ENCODE data around the gene HABP2.

Gene HABP2

GRCh38 chr10:113627836-113628235 is 75.0 kb downstream of the HABP2 start:
- Histone ChIP-seq H3K27ac (ENCODE audit: extremely low read depth, low read depth, low read length) (no peak overlapping the region), H3K4me1 (ENCODE audit: control insufficient read depth, insufficient read depth, low read length) (0 out of 2 replicates have a peak, but pooled peaks cover 7% of the 10 kb centered on the region), H3K36me3 (ENCODE audit: control insufficient read depth in 2 of 2, insufficient read depth in 1 of 2, low read length in 2 of 2) (no peaks in the 10 kb centered on the region), H3K9me3 (ENCODE audit: control insufficient read depth, insufficient read depth, low read depth, low read length) (no peaks in the 10 kb centered on the region), H3K4me3 (ENCODE audit: low read depth, low read length) (no peak overlapping the region)
- ChIA-PET POLR2A (interaction anchor here (0.6 kb wide), 1 partner anchor 51 kb away, joined by 3 read pairs; no protein-coding TSS in a partner anchor), CTCF (interaction anchor here (0.6 to 4.0 kb wide), 3 partner anchors 11 to 603 kb away, joined by 3 to 31 read pairs (median 4); no protein-coding TSS in a partner anchor)
- TF ChIP-seq ZNF785 (tag by site-specific recombination; IDR thresholded peaks at IDR 0.05) (no peak), ZNF623 (tag by site-specific recombination; IDR thresholded peaks at IDR 0.05) (no peak), ZBTB17 (tag by site-specific recombination; IDR thresholded peaks at IDR 0.05) (no peak), ZNF704 (tag by site-specific recombination; IDR thresholded peaks at IDR 0.05) (no peak), GLIS2 (tag by site-specific recombination; IDR thresholded peaks at IDR 0.05) (no peak), ZNF335 (tag by site-specific recombination; conservative IDR thresholded peaks at IDR 0.05) (no peak), ZNF792 (tag by site-specific recombination; IDR thresholded peaks at IDR 0.05) (no peak), GLIS1 (tag by site-specific recombination; IDR thresholded peaks at IDR 0.05) (no peak), ZBTB7A (tag by site-specific recombination; IDR thresholded peaks at IDR 0.05; ENCODE audit: low read depth) (no peak), ZNF658 (tag by site-specific recombination; IDR thresholded peaks at IDR 0.05) (no peak), HOXC10 (CRISPR knock-in tag; IDR thresholded peaks at IDR 0.05) (no peak), KLF1 (tag by site-specific recombination; IDR thresholded peaks at IDR 0.05) (no peak), BCL11A (tag by site-specific recombination; IDR thresholded peaks at IDR 0.05; ENCODE audit: low read depth) (no peak)

GRCh38 chr10:113628607-113629153 is 75.8 kb downstream of the HABP2 start:
- ChIA-PET CTCF (interaction anchor here (0.6 to 4.0 kb wide), 2 partner anchors 12 to 301 kb away, joined by 3 to 31 read pairs; no protein-coding TSS in a partner anchor), POLR2A (no interaction called here)
- Histone ChIP-seq H3K4me1 (ENCODE audit: control insufficient read depth, insufficient read depth, low read length) (0 out of 2 replicates have a peak, but pooled peaks cover 7% of the 10 kb centered on the region), H3K27ac (ENCODE audit: extremely low read depth, low read depth, low read length) (no peak overlapping the region), H3K4me3 (ENCODE audit: low read depth, low read length) (no peak overlapping the region), H3K9me3 (ENCODE audit: control insufficient read depth, insufficient read depth, low read depth, low read length) (no peaks in the 10 kb centered on the region), H3K36me3 (ENCODE audit: control insufficient read depth in 2 of 2, insufficient read depth in 1 of 2, low read length in 2 of 2) (no peaks in the 10 kb centered on the region)
- TF ChIP-seq ZNF394 (tag by site-specific recombination; IDR thresholded peaks at IDR 0.05; ENCODE audit: borderline replicate concordance), result no peak
- TF ChIP-seq SCRT2 (tag by site-specific recombination; IDR thresholded peaks at IDR 0.05), result peak; percentile 61

- CTCF ChIA-PET, result no interaction called here
- H3K36me3 ChIP-seq (ENCODE audit: control insufficient read depth in 2 of 2, insufficient read depth in 1 of 2, low read length in 2 of 2), result no peaks in the 10 kb centered on the region
- TF ChIP-seq ZBTB7A (tag by site-specific recombination; IDR thresholded peaks at IDR 0.05; ENCODE audit: low read depth), result no peak
- TF ChIP-seq HOXD13 (CRISPR knock-in tag; IDR thresholded peaks at IDR 0.05; ENCODE audit: borderline replicate concordance), result no peak
- no peak for TF ChIP-seq ZNF624 (tag by site-specific recombination; IDR thresholded peaks at IDR 0.05)
- no peak for TF ChIP-seq ZNF544 (tag by site-specific recombination; IDR thresholded peaks at IDR 0.05)
- no peak for TF ChIP-seq ZNF654 (tag by site-specific recombination; IDR thresholded peaks at IDR 0.05; ENCODE audit: low read depth)
- H3K9me3 ChIP-seq (ENCODE audit: control insufficient read depth, insufficient read depth, low read depth, low read length), result no peaks in the 10 kb centered on the region
- H3K27ac ChIP-seq (ENCODE audit: extremely low read depth, low read depth, low read length), result no peak overlapping the region
- POLR2A ChIA-PET, result no interaction called here
- 0 out of 2 replicates have a peak, but pooled peaks cover 7% of the 10 kb centered on the region for H3K4me1 ChIP-seq (ENCODE audit: control insufficient read depth, insufficient read depth, low read length)
- no peak overlapping the region for H3K4me3 ChIP-seq (ENCODE audit: low read depth, low read length)
These were observed 78.2 kb downstream of the HABP2 start for GRCh38 chr10:113630929-113631533.

Data from HEK293 (cell line).